K562 (cell line): ENCODE data around the gene TMEM116. TPM values are rescaled to one million over a fixed set of nuclear protein-coding genes. Genes with fewer than 3 reads are reported as not detected.

Experiments
- ATAC-seq: fragments of 200-7000 bp; cut with Tn5 transposase; 3 replicates; pipeline ENCODE4 v1.9.1; 2020; ENCODE audit warnings: moderate library complexity
- BruUV-seq: library from RNA; stranded (reverse); fragments of 400-500 nt; replicated peaks from 2 replicates; lab custom pipeline; 2021; lab: Mats Ljungman, UMichigan
- CTCF ChIA-PET: fragments of 300-600 bp; formaldehyde crosslinking; extraction: SDS; loops from one replicate; lab custom pipeline; 2021; ENCODE audit warnings: low intra/inter-chr PET ratio; lab: Yijun Ruan, JAX
- POLR2A ChIA-PET: fragments of 300-600, 350-650 bp; sonication (Branson Sonifier 250); formaldehyde crosslinking; extraction: SDS; loops from one replicate; lab custom pipeline; 2021; ENCODE audit warnings: antibody characterized with exemption, inconsistent platforms; lab: Yijun Ruan, JAX
- DNase-seq, 4 experiments: peaks; one replicate each; pipeline versions ENCODE4 v3.0.0 to v3.0.0-alpha.2; 2011 to 2018; ENCODE audit warnings: low spot score in 3 of 4, mixed read lengths in 3 of 4; ENCODE audit errors: extremely low read depth in 1 of 4
- FAIRE-seq: peaks from 2 replicates; lab custom pipeline; 2011; peaks lifted over from hg19 to GRCh38; lab: Jason Lieb, UNC
- H2AFZ ChIP-seq: 2 replicates; pipeline ENCODE4 v1.6.0; 2011; ENCODE audit warnings: low read depth, low read length, control low read depth, inconsistent platforms
- H3K27ac ChIP-seq: fragments of 200-600 bp; 3 replicates; pipeline ENCODE4 v1.8.0; 2011; ENCODE audit warnings: low read depth, mild to moderate bottlenecking, control low read depth, inconsistent platforms, low read length, moderate library complexity, mixed read lengths; ENCODE audit errors: extremely low read depth
- H3K27me3 ChIP-seq, 2 experiments: fragments of 300-600 bp in 1 of 2; 2 replicates in 1 of 2; 3 replicates in 1 of 2; pipeline versions ENCODE4 v1.6.0 to v1.8.0; 2011; ENCODE audit warnings: inconsistent platforms in 2 of 2, low read length in 2 of 2, mild to moderate bottlenecking in 1 of 2, mixed read lengths in 1 of 2, moderate library complexity in 1 of 2; ENCODE audit not compliant: control insufficient read depth in 2 of 2, insufficient read depth in 2 of 2
- H3K36me3 ChIP-seq: fragments of 300-600 bp; 3 replicates; pipeline ENCODE4 v1.8.0; 2011; ENCODE audit warnings: mild to moderate bottlenecking, low read length, inconsistent platforms; ENCODE audit not compliant: control insufficient read depth, insufficient read depth
- H3K4me1 ChIP-seq, 2 experiments: fragments of 200-600 bp in 1 of 2; replicated peaks in 1 of 2; 2 replicates in 1 of 2; 3 replicates in 1 of 2; pipeline versions ENCODE4 v1.5.1 to v1.8.0; 2011; ENCODE audit warnings: inconsistent platforms in 2 of 2, low read length in 2 of 2, mild to moderate bottlenecking in 1 of 2, mixed read lengths in 1 of 2, moderate library complexity in 1 of 2; ENCODE audit not compliant: control insufficient read depth in 2 of 2, insufficient read depth in 2 of 2
- H3K4me2 ChIP-seq: 2 replicates; pipeline ENCODE4 v1.6.1; 2011; ENCODE audit warnings: low read length, control low read depth, inconsistent platforms, mixed read lengths; ENCODE audit not compliant: insufficient read depth
- H3K4me3 ChIP-seq: fragments of 200-600 bp; sonication (generic), shearing (Covaris generic); 2 replicates; pipeline ENCODE4 v1.5.1; 2016; ENCODE audit warnings: control low read depth, inconsistent platforms
- H3K79me2 ChIP-seq: fragments of 200-600 bp; 3 replicates; pipeline ENCODE4 v1.8.0; 2011; ENCODE audit warnings: low read length, inconsistent platforms; ENCODE audit not compliant: control insufficient read depth, insufficient read depth
- H3K9ac ChIP-seq, 2 experiments: 2 replicates each; pipeline versions ENCODE4 v1.6.0 to v1.6.1; 2011; ENCODE audit warnings: low read depth in 2 of 2, low read length in 2 of 2, control low read depth in 1 of 2, inconsistent platforms in 1 of 2, mild to moderate bottlenecking in 1 of 2, mixed read lengths in 1 of 2; ENCODE audit not compliant: insufficient read depth in 1 of 2
- H3K9me1 ChIP-seq: one replicate; pipeline ENCODE4 v1.6.0; 2011; ENCODE audit warnings: inconsistent platforms, mild to moderate bottlenecking, low read length, moderate library complexity; ENCODE audit not compliant: control insufficient read depth, insufficient read depth
- H3K9me3 ChIP-seq: replicated peaks from 2 replicates; pipeline ENCODE4 v1.5.1; 2011; ENCODE audit warnings: low read depth, low read length, inconsistent platforms; ENCODE audit not compliant: control insufficient read depth, insufficient read depth
- H4K20me1 ChIP-seq: replicated peaks from 2 replicates; pipeline ENCODE4 v1.6.1; 2011; ENCODE audit warnings: low read length, inconsistent platforms, mixed read lengths; ENCODE audit not compliant: control insufficient read depth, insufficient read depth
- ASH1L ChIP-seq: fragments of 450-650 bp; IDR thresholded peaks from 2 replicates; pipeline ENCODE4 v1.6.1; 2018; ENCODE audit warnings: borderline replicate concordance, mild to moderate bottlenecking, low read depth; ENCODE audit not compliant: partially characterized antibody
- CEBPB ChIP-seq: fragments of 450-650 bp; IDR thresholded peaks from 2 replicates; pipeline ENCODE4 v1.6.1; 2016; ENCODE audit warnings: missing genetic modification characterization, missing compliant biosample characterization
- CEBPG ChIP-seq, 3 experiments: fragments of 200-800 bp in 1 of 3; sonication (Bioruptor generic) in 1 of 3; sonication (generic) in 1 of 3; formaldehyde crosslinking in 1 of 3; IDR thresholded peaks in 2 of 3; conservative IDR thresholded peaks in 1 of 3; 2 replicates each; pipeline versions ENCODE4 v1.6.1 to v1.8.0; 2016 to 2022; ENCODE audit warnings: missing compliant biosample characterization in 2 of 3, missing genetic modification characterization in 2 of 3, mild to moderate bottlenecking in 1 of 3, missing genetic modification reagents in 1 of 3
- NR2C2 ChIP-seq, 2 experiments: fragments of 200-800 bp in 1 of 2; sonication (Bioruptor generic) in 1 of 2; sonication (generic) in 1 of 2; formaldehyde crosslinking in 1 of 2; IDR thresholded peaks; 2 replicates each; pipeline versions ENCODE4 v1.6.1 to v1.8.0; 2016 to 2022; ENCODE audit warnings: mild to moderate bottlenecking in 1 of 2, missing compliant biosample characterization in 1 of 2, missing genetic modification characterization in 1 of 2, missing genetic modification reagents in 1 of 2
- NRF1 ChIP-seq, 2 experiments: fragments of 450-650 bp; IDR thresholded peaks in 1 of 2; conservative IDR thresholded peaks in 1 of 2; 2 replicates each; pipeline ENCODE4 v1.6.1; 2014; ENCODE audit warnings: mild to moderate bottlenecking in 2 of 2
- PHB2 ChIP-seq: fragments of 450-650 bp; IDR thresholded peaks from 2 replicates; pipeline ENCODE4 v1.6.1; 2017; ENCODE audit warnings: low read depth
- SP2 ChIP-seq: IDR thresholded peaks from 2 replicates; pipeline ENCODE4 v1.6.1; 2011; ENCODE audit warnings: mild to moderate bottlenecking, low read depth, low read length, moderate library complexity; ENCODE audit not compliant: poor library complexity, severe bottlenecking; ENCODE audit errors: extremely low read depth
- TCFL5 ChIP-seq: fragments of 250-450 bp; sonication (Bioruptor Pico); conservative IDR thresholded peaks from 2 replicates; pipeline ENCODE4 v1.6.1; 2021; ENCODE audit warnings: mild to moderate bottlenecking, moderate library complexity, matching md5 sums
- ZNF282 ChIP-seq: sonication (generic); formaldehyde crosslinking; IDR thresholded peaks from 2 replicates; pipeline ENCODE4 v1.8.1; 2023; ENCODE audit warnings: missing genetic modification reagents
- ZNF551 ChIP-seq: fragments of 250-450 bp; sonication (Bioruptor Pico); IDR thresholded peaks from 2 replicates; pipeline ENCODE4 v1.5.0; 2021; ENCODE audit warnings: mild to moderate bottlenecking, moderate library complexity
- WGBS: fragments of 100-300 bp; shearing (Covaris generic); methylation state at CpG from one replicate; pipeline ENCODE4 v1.1.6; 2016; ENCODE audit warnings: low coverage, mixed read lengths; ENCODE audit not compliant: insufficient coverage; ENCODE audit errors: missing lambda C conversion rate; 5-methylcytosine and 5-hydroxymethylcytosine counted together
- in situ Hi-C: fragments of 300-500 bp; cut with MboI; formaldehyde crosslinking; loops from 4 replicates; pipeline ENCODE4 v1.15.0; 2018; ENCODE audit warnings: inconsistent platforms, mixed read lengths
- intact Hi-C: fragments of 100-400 bp; cut with micrococcal nuclease; formaldehyde crosslinking; loops from 2 replicates; pipeline ENCODE4 v1.14.2; 2022
- polyA plus RNA-seq, 8 experiments: library from polyadenylated mRNA; depleted of rRNA in 4 of 8; stranded (reverse) in 5 of 8; unstranded in 3 of 8; fragments of >200 nt; fragmentation: Nextera tagmentation in 2 of 8; fragmentation: Illumina TruSeq in 1 of 8; extraction: Ambion mirVana in 2 of 8; extraction: Trizol in 1 of 8; gene quantifications; 2 replicates each; pipeline versions ENCODE4 v1.2.1 to v1.2.3, GENCODE V29; 2011 to 2014; ENCODE audit warnings: inconsistent platforms in 1 of 8, missing spikeins in 1 of 8
- total RNA-seq, 7 experiments: library from RNA; depleted of rRNA in 6 of 7; stranded (reverse); fragments of >200 nt in 6 of 7; fragmentation: Illumina TruSeq in 2 of 7; extraction: Trizol in 2 of 7; gene quantifications; 2 replicates each; pipeline versions ENCODE4 v1.2.1 to v1.2.3, GENCODE V29; 2011 to 2021; ENCODE audit warnings: low replicate concordance in 1 of 7
- TF ChIP-seq, protein P1 (sequence below): fragments of 450-650 bp; conservative IDR thresholded peaks from 2 replicates; pipeline ENCODE4 v1.6.1; 2016; ENCODE audit warnings: missing genetic modification characterization, low read depth, mild to moderate bottlenecking, control low read depth, missing compliant biosample characterization
- TF ChIP-seq, protein P2 (sequence below): fragments of 250-450 bp; sonication (Bioruptor Pico); IDR thresholded peaks from 2 replicates; pipeline ENCODE4 v1.5.1; 2021; ENCODE audit warnings: mild to moderate bottlenecking
- TF ChIP-seq, protein P3 (sequence below), 2 experiments: fragments of 450-650 bp; IDR thresholded peaks; 2 replicates each; pipeline ENCODE4 v1.6.1; 2016

The TMEM116 gene
- total and polyA plus RNA-seq, 9 of the 15 experiments (the other 6 are each of a cell fraction or from before 2014, with no cell fraction given): 5.2 to 78.6 (median 13.9) TPM

DNA sequence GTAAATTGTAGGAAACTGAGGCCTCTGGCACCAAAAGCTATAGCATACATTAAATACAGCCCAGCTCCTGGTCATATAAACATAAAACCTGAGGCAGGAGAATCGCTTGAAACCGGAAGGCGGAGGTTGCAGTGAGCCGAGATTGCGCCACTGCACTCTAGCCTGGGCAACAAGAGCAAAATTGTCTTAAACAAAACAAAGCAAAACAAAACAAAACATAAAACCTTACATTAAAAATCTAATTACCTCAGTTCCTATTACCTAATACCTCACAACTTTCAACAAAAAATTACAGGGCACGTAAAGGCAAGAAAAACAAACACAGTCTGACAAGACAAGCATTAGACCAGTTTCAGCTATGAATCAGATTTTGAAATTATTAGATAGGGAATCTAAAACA is 36.7 kb downstream of the TMEM116 start:
- TF ChIP-seq CEBPB (tag) (peak; percentile 75), PHB2 (no peak), ASH1L (peak; percentile 5), NRF1 (conservative IDR thresholded peaks at IDR 0.05 in 1 of 2, IDR thresholded peaks at IDR 0.05 in 1 of 2) (0 out of 4 replicates have a peak, but pooled peaks of 1 of the 2 experiments have one; percentile 10), SP2 (no peak), NR2C2 (CRISPR knock-in tag; IDR thresholded peaks at IDR 0.05) (no peak), NR2C2 (tag; IDR thresholded peaks at IDR 0.05) (no peak), TCFL5 (CRISPR knock-in tag) (no peak), ZNF282 (no peak), CEBPG (CRISPR knock-in tag; IDR thresholded peaks at IDR 0.05) (no peak), CEBPG (tag; conservative IDR thresholded peaks at IDR 0.05 in 1 of 2, IDR thresholded peaks at IDR 0.05 in 1 of 2) (peak in 1 of 2 experiments; percentile 40; a peak in 2 of 4 replicates), ZNF551 (CRISPR knock-in tag) (no peak)
- TF ChIP-seq, protein P1, sequence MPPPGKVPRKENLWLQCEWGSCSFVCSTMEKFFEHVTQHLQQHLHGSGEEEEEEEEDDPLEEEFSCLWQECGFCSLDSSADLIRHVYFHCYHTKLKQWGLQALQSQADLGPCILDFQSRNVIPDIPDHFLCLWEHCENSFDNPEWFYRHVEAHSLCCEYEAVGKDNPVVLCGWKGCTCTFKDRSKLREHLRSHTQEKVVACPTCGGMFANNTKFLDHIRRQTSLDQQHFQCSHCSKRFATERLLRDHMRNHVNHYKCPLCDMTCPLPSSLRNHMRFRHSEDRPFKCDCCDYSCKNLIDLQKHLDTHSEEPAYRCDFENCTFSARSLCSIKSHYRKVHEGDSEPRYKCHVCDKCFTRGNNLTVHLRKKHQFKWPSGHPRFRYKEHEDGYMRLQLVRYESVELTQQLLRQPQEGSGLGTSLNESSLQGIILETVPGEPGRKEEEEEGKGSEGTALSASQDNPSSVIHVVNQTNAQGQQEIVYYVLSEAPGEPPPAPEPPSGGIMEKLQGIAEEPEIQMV (tag): no peak
- TF ChIP-seq, protein P2, sequence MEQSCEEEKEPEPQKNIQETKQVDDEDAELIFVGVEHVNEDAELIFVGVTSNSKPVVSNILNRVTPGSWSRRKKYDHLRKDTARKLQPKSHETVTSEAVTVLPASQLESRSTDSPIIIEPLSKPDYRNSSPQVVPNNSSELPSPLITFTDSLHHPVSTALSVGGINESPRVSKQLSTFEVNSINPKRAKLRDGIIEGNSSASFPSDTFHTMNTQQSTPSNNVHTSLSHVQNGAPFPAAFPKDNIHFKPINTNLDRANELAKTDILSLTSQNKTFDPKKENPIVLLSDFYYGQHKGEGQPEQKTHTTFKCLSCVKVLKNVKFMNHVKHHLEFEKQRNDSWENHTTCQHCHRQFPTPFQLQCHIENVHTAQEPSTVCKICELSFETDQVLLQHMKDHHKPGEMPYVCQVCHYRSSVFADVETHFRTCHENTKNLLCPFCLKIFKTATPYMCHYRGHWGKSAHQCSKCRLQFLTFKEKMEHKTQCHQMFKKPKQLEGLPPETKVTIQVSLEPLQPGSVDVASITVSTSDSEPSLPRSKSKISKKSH (CRISPR knock-in tag): no peak
- TF ChIP-seq, protein P3, sequence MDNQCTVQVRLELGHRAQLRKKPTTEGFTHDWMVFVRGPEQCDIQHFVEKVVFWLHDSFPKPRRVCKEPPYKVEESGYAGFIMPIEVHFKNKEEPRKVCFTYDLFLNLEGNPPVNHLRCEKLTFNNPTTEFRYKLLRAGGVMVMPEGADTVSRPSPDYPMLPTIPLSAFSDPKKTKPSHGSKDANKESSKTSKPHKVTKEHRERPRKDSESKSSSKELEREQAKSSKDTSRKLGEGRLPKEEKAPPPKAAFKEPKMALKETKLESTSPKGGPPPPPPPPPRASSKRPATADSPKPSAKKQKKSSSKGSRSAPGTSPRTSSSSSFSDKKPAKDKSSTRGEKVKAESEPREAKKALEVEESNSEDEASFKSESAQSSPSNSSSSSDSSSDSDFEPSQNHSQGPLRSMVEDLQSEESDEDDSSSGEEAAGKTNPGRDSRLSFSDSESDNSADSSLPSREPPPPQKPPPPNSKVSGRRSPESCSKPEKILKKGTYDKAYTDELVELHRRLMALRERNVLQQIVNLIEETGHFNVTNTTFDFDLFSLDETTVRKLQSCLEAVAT (IDR thresholded peaks at IDR 0.05): peak in 1 of 2 experiments; percentile 44; a peak in 1 of 4 replicates
- Histone ChIP-seq H4K20me1 (no peaks in the 10 kb centered on the region), H2AFZ (0 out of 2 replicates have a peak overlapping the region, but pooled peaks have one; percentile 15), H3K9me3 (peaks cover 3% of the 10 kb centered on the region; the same call in 1 of the 2 replicates), H3K36me3 (no peaks in the 10 kb centered on the region; the same call in 2 of the 3 replicates), H3K4me1 (peaks cover 29 to 32% of the 10 kb centered on the region in 2 experiments), H3K4me3 (no peak overlapping the region), H3K27me3 (no peaks in the 10 kb centered on the region), H3K9me1 (no peaks in the 10 kb centered on the region), H3K9ac (peak overlapping the region in 1 of 2 experiments; percentile 39; a peak in 1 of 4 replicates), H3K27ac (peak overlapping the region; percentile 83; the same call in 2 of the 3 replicates), H3K4me2 (0 out of 2 replicates have a peak overlapping the region, but pooled peaks have one; percentile 59), H3K79me2 (no peaks in the 10 kb centered on the region)
- BruUV-seq: no TSS peak
- ATAC-seq (no peak), FAIRE-seq (no peak), DNase-seq (no peak)
- POLR2A ChIA-PET: interaction anchor here (0.6 to 2.2 kb wide), 5 partner anchors 11 to 1507 kb away, joined by 3 to 7 read pairs (median 4); partner anchors contain the start of gene TMEM116
- 76% methylated on average over 6 of the region's 6 CpGs for WGBS
- CTCF ChIA-PET: no interaction called here
- intact Hi-C loops (loop anchor here (5.0 kb wide), 1 partner anchor 36 kb away; the partner anchor contains the start of genes ERP29 and TMEM116), in situ Hi-C loops (no loop called here)
